AG04449 (cell line): ENCODE measurements around the gene EIF5A.

Source experiments
- CTCF ChIA-PET: fragments of 350-600 bp; formaldehyde crosslinking; extraction: SDS; loops from one replicate; lab custom pipeline; 2021; ENCODE audit warnings: antibody characterized with exemption; lab: Yijun Ruan, JAX
- POLR2A ChIA-PET: fragments of 400-600, 350-600 bp; formaldehyde crosslinking; extraction: SDS; loops from one replicate; lab custom pipeline; 2020; ENCODE audit warnings: antibody characterized with exemption, inconsistent platforms; lab: Yijun Ruan, JAX
- DNase-seq: peaks from one replicate; pipeline ENCODE4 v3.0.0-alpha.2; 2010; ENCODE audit warnings: low read depth, low spot score
- H3K4me3 ChIP-seq: 2 replicates; pipeline ENCODE4 v1.5.1; 2011; ENCODE audit warnings: low read depth, mild to moderate bottlenecking, control low read depth, low read length
- CTCF ChIP-seq: IDR thresholded peaks from one replicate; pipeline ENCODE4 v1.5.1; 2011; ENCODE audit warnings: mild to moderate bottlenecking, moderate library complexity, low read length, control low read depth, inconsistent platforms; ENCODE audit not compliant: insufficient read depth; ENCODE audit errors: missing control alignments

The EIF5A gene

GRCh38 chr17:7290685-7291084 is 16.7 kb upstream of the EIF5A start:
- no peak overlapping the region for H3K4me3 ChIP-seq
- no peak for TF ChIP-seq CTCF
- CTCF ChIA-PET, result interaction anchor here (1.1 to 5.6 kb wide), 2 partner anchors 10 to 245 kb away, joined by 4 to 56 read pairs; partner anchors contain the start of gene SLC2A4
- no peak for DNase-seq
- POLR2A ChIA-PET, result no interaction called here

- H3K4me3 ChIP-seq, result no peak overlapping the region
- CTCF ChIA-PET, result interaction anchor here (1.1 to 5.6 kb wide), 4 partner anchors 11 to 246 kb away, joined by 3 to 56 read pairs (median 4); partner anchors contain the start of genes ACADVL, DLG4 and SLC2A4
- no peak for DNase-seq
- POLR2A ChIA-PET, result no interaction called here
- TF ChIP-seq CTCF, result no peak
These were observed 15.2 kb upstream of the EIF5A start for GRCh38 chr17:7292194-7292593.

GRCh38 chr17:7292729-7293128 is 14.7 kb upstream of the EIF5A start:
- DNase-seq, result no peak
- ChIA-PET POLR2A (no interaction called here), CTCF (interaction anchor here (1.1 to 5.6 kb wide), 4 partner anchors 12 to 240 kb away, joined by 3 to 56 read pairs (median 4); partner anchors contain the start of genes ACADVL, DLG4 and SLC2A4)
- TF ChIP-seq CTCF, result no peak
- H3K4me3 ChIP-seq, result no peak overlapping the region

GRCh38 chr17:7293159-7293558 is 14.3 kb upstream of the EIF5A start:
- DNase-seq, result no peak
- H3K4me3 ChIP-seq, result no peak overlapping the region
- CTCF ChIA-PET, result interaction anchor here (0.7 to 5.6 kb wide), 4 partner anchors 12 to 241 kb away, joined by 3 to 56 read pairs (median 4); partner anchors contain the start of genes ACADVL, DLG4 and SLC2A4
- TF ChIP-seq CTCF, result no peak
- POLR2A ChIA-PET, result no interaction called here

GRCh38 chr17:7293816-7294613 is 13.4 kb upstream of the EIF5A start:
- CTCF ChIA-PET, result interaction anchor here (0.7 to 5.6 kb wide), 2 partner anchors 13 to 16 kb away, joined by 3 to 56 read pairs; partner anchors contain the start of gene SLC2A4
- no peak overlapping the region; the same call in 1 of the 2 replicates for H3K4me3 ChIP-seq
- no peak for TF ChIP-seq CTCF
- POLR2A ChIA-PET, result no interaction called here
- no peak for DNase-seq

- H3K4me3 ChIP-seq, result peak within 1 kb of the TSS; percentile 29
- DNase-seq, result no peak
- no peak for TF ChIP-seq CTCF
- POLR2A ChIA-PET, result no interaction called here
- CTCF ChIA-PET, result no interaction called here
These were observed 12.7 kb upstream of the EIF5A start, which contains the start of gene YBX2 for GRCh38 chr17:7294614-7295153. Gene YBX2 (minus strand): TSS chr17:7294639. CDS start chr17:7294500, 139 bp downstream.
